Tibial nerve (tissue), 4 donors: ENCODE results near the gene SPOCK1. TPM values are rescaled to one million over a fixed set of nuclear protein-coding genes. Genes with fewer than 3 reads are reported as not detected.

Experiments used
- DNase-seq, 2 donors: peaks; one replicate each; pipeline ENCODE4 v3.0.0-alpha.2; 2019; ENCODE audit warnings: low spot score in 2 of 2
- H3K27ac ChIP-seq, 4 donors: fragments of 200-600 bp; sonication (generic) in 3 of 4; one replicate each; pipeline ENCODE4 v1.5.1; 2017 to 2019; ENCODE audit warnings: mild to moderate bottlenecking in 1 of 4
- H3K27me3 ChIP-seq, 2 donors: fragments of 200-600 bp; sonication (generic) in 1 of 2; one replicate each; pipeline versions ENCODE4 v1.5.1 to v1.6.0; 2017 to 2019
- H3K36me3 ChIP-seq, 3 donors: fragments of 200-600 bp; sonication (generic); one replicate each; pipeline ENCODE4 v1.5.1; 2018 to 2019
- H3K4me1 ChIP-seq, 4 donors: fragments of 200-600 bp; sonication (generic) in 3 of 4; one replicate each; pipeline ENCODE4 v1.5.1; 2017 to 2019
- H3K4me3 ChIP-seq, 4 donors: fragments of 200-600 bp; sonication (generic) in 3 of 4; one replicate each; pipeline ENCODE4 v1.5.1; 2017 to 2019; ENCODE audit warnings: mild to moderate bottlenecking in 1 of 4, moderate library complexity in 1 of 4
- H3K9me3 ChIP-seq, 4 donors: fragments of 200-600 bp; sonication (generic) in 3 of 4; one replicate each; pipeline ENCODE4 v1.5.1; 2017 to 2019
- CTCF ChIP-seq, 5 experiments: fragments of 200-600 bp in 3 of 5; fragments of 450-650 bp in 2 of 5; sonication (generic) in 3 of 5; IDR thresholded peaks; one replicate each; pipeline ENCODE4 v1.5.1; 2016 to 2019; ENCODE audit warnings: antibody characterized with exemption in 5 of 5, mild to moderate bottlenecking in 3 of 5, moderate library complexity in 2 of 5
- EP300 ChIP-seq, 2 donors: sonication (generic); formaldehyde crosslinking; IDR thresholded peaks; one replicate each; pipeline ENCODE4 v1.6.1; 2017; ENCODE audit warnings: antibody characterized with exemption in 2 of 2, mild to moderate bottlenecking in 1 of 2
- POLR2A ChIP-seq, 2 donors: fragments of 450-650 bp; IDR thresholded peaks; one replicate each; pipeline ENCODE4 v1.6.1; 2017; ENCODE audit warnings: antibody characterized with exemption in 2 of 2, mild to moderate bottlenecking in 2 of 2, moderate library complexity in 2 of 2
- WGBS, 2 donors: methylation state at CpG; one replicate each; pipeline ENCODE4 v1.1.5; 2018; 5-methylcytosine and 5-hydroxymethylcytosine counted together
- total RNA-seq, 4 donors: library from RNA; depleted of rRNA; stranded (reverse); fragments of >200 nt; gene quantifications; one replicate each; pipeline ENCODE4 v1.1.0, GENCODE V29; 2016

The SPOCK1 gene
- total RNA-seq, 4 donors from 2014 or later: 39.8 to 119 (median 73.1) TPM

- TF ChIP-seq EP300 (IDR thresholded peaks at IDR 0.05): no peak
- Histone ChIP-seq H3K27me3 (no peaks in the 10 kb centered on the region), H3K9me3 (no peaks in the 10 kb centered on the region), H3K27ac (no peak overlapping the region), H3K4me1 (no peaks in the 10 kb centered on the region), H3K36me3 (no peaks in the 10 kb centered on the region), H3K4me3 (no peak overlapping the region)
- no peak for DNase-seq
- 84% methylated on average over 2 of the region's 2 CpGs for WGBS, 2 donors
Measured at GRCh38 chr5:137179203-137179602, 319.9 kb downstream of the SPOCK1 start.

GRCh38 chr5:137176609-137177008 lies 322.5 kb downstream of the SPOCK1 start:
- no peaks in the 10 kb centered on the region for H3K36me3 ChIP-seq
- H3K4me1 ChIP-seq: no peaks in the 10 kb centered on the region
- no peak overlapping the region for H3K4me3 ChIP-seq
- H3K27me3 ChIP-seq: no peaks in the 10 kb centered on the region
- WGBS, 2 donors: 89 to 92% methylated on average over 2 of the region's 2 CpGs
- H3K9me3 ChIP-seq: no peaks in the 10 kb centered on the region
- H3K27ac ChIP-seq: no peak overlapping the region
- DNase-seq: no peak
- TF ChIP-seq POLR2A (IDR thresholded peaks at IDR 0.05): no peak
- TF ChIP-seq CTCF (IDR thresholded peaks at IDR 0.05): no peak
- no peak for TF ChIP-seq EP300 (IDR thresholded peaks at IDR 0.05)

- Histone ChIP-seq H3K36me3 (no peaks in the 10 kb centered on the region), H3K4me1 (no peaks in the 10 kb centered on the region), H3K9me3 (no peaks in the 10 kb centered on the region), H3K27me3 (no peaks in the 10 kb centered on the region), H3K27ac (no peak overlapping the region), H3K4me3 (no peak overlapping the region)
- 80 to 85% methylated on average over 2 of the region's 2 CpGs for WGBS, 2 donors
- no peak for DNase-seq
- TF ChIP-seq CTCF (IDR thresholded peaks at IDR 0.05): no peak
- no peak for TF ChIP-seq EP300 (IDR thresholded peaks at IDR 0.05)
- no peak for TF ChIP-seq POLR2A (IDR thresholded peaks at IDR 0.05)
Measured at GRCh38 chr5:137176126-137176525, 323.0 kb downstream of the SPOCK1 start.

- H3K4me3 ChIP-seq: no peak overlapping the region
- no peaks in the 10 kb centered on the region for H3K4me1 ChIP-seq
- no peaks in the 10 kb centered on the region for H3K9me3 ChIP-seq
- no peaks in the 10 kb centered on the region for H3K36me3 ChIP-seq
- H3K27me3 ChIP-seq: no peaks in the 10 kb centered on the region
- no peak overlapping the region for H3K27ac ChIP-seq
- WGBS, 2 donors: 77 to 85% methylated on average over 3 of the region's 3 CpGs
- no peak for TF ChIP-seq EP300 (IDR thresholded peaks at IDR 0.05)
- no peak for TF ChIP-seq CTCF (IDR thresholded peaks at IDR 0.05)
- no peak for TF ChIP-seq POLR2A (IDR thresholded peaks at IDR 0.05)
- no peak for DNase-seq
Measured at GRCh38 chr5:137174196-137174595, 324.9 kb downstream of the SPOCK1 start.

GRCh38 chr5:137172258-137172657 lies 326.9 kb downstream of the SPOCK1 start:
- Histone ChIP-seq H3K36me3 (no peaks in the 10 kb centered on the region), H3K9me3 (no peaks in the 10 kb centered on the region), H3K4me1 (no peaks in the 10 kb centered on the region), H3K27me3 (no peaks in the 10 kb centered on the region), H3K4me3 (no peak overlapping the region), H3K27ac (no peak overlapping the region)
- no peak for DNase-seq
- TF ChIP-seq POLR2A (IDR thresholded peaks at IDR 0.05) (no peak), EP300 (IDR thresholded peaks at IDR 0.05) (no peak), CTCF (IDR thresholded peaks at IDR 0.05) (no peak)
- 48 to 94% methylated on average over 2 of the region's 2 CpGs for WGBS, 2 donors

GRCh38 chr5:137167187-137167586 lies 331.9 kb downstream of the SPOCK1 start:
- Histone ChIP-seq H3K36me3 (no peaks in the 10 kb centered on the region), H3K4me1 (no peaks in the 10 kb centered on the region), H3K27ac (no peak overlapping the region), H3K9me3 (no peaks in the 10 kb centered on the region), H3K27me3 (no peaks in the 10 kb centered on the region), H3K4me3 (no peak overlapping the region)
- no peak for DNase-seq
- no peak for TF ChIP-seq POLR2A (IDR thresholded peaks at IDR 0.05)
- no peak for TF ChIP-seq EP300 (IDR thresholded peaks at IDR 0.05)
- no peak for TF ChIP-seq CTCF (IDR thresholded peaks at IDR 0.05)
